Panc1 (cell line): ENCODE measurements around the gene ZBTB47. TPM values are rescaled to one million over a fixed set of nuclear protein-coding genes. Genes with fewer than 3 reads are reported as not detected.

Experiments
- ATAC-seq: fragments of 200-7000 bp; cut with Tn5 transposase; 2 replicates; pipeline ENCODE4 v1.9.1; 2020; ENCODE audit warnings: mild to moderate bottlenecking, moderate library complexity
- BruUV-seq: library from RNA; stranded (reverse); fragments of 400-500 nt; replicated peaks from 2 replicates; lab custom pipeline; 2021; lab: Mats Ljungman, UMichigan
- CTCF ChIA-PET: fragments of 300-600 bp; sonication (Branson Sonifier 250); formaldehyde crosslinking; loops from one replicate; lab custom pipeline; 2022; ENCODE audit warnings: antibody characterized with exemption; lab: Charles Lee
- POLR2A ChIA-PET: fragments of 300-600 bp; sonication (Branson Sonifier 250); formaldehyde crosslinking; loops from one replicate; lab custom pipeline; 2022; ENCODE audit warnings: antibody characterized with exemption; lab: Charles Lee
- DNase-seq: peaks from one replicate; pipeline ENCODE4 v3.0.0-alpha.2; 2010; ENCODE audit warnings: low read depth, low spot score
- H3K27ac ChIP-seq: 2 replicates; pipeline ENCODE4 v1.5.1; 2011; ENCODE audit warnings: mild to moderate bottlenecking, low read length, inconsistent platforms
- H3K27me3 ChIP-seq: fragments of 200-500 bp; sonication (Bioruptor generic); 2 replicates; pipeline ENCODE4 v1.6.0; 2014; ENCODE audit warnings: low read length, inconsistent platforms; ENCODE audit not compliant: control insufficient read depth, insufficient read depth
- H3K36me3 ChIP-seq: fragments of 200-500 bp; sonication (Bioruptor generic); 2 replicates; pipeline ENCODE4 v1.5.1; 2014; ENCODE audit warnings: inconsistent platforms, mild to moderate bottlenecking, low read length, moderate library complexity; ENCODE audit not compliant: control insufficient read depth, insufficient read depth
- H3K4me1 ChIP-seq: 2 replicates; pipeline ENCODE4 v1.5.1; 2011; ENCODE audit warnings: inconsistent platforms, mild to moderate bottlenecking, low read length, moderate library complexity; ENCODE audit not compliant: control insufficient read depth, insufficient read depth
- H3K4me3 ChIP-seq, 2 experiments: 2 replicates each; pipeline ENCODE4 v1.5.1; 2011 to 2012; ENCODE audit warnings: low read depth in 2 of 2, low read length in 2 of 2, mild to moderate bottlenecking in 2 of 2, inconsistent platforms in 1 of 2, moderate library complexity in 1 of 2
- H3K9me3 ChIP-seq: fragments of 200-500 bp; sonication (Bioruptor generic); 2 replicates; pipeline ENCODE4 v1.5.1; 2014; ENCODE audit warnings: low read depth, mild to moderate bottlenecking, inconsistent platforms, low read length, moderate library complexity; ENCODE audit not compliant: control insufficient read depth, insufficient read depth
- CTCF ChIP-seq: fragments of 450-650 bp; IDR thresholded peaks from 2 replicates; pipeline ENCODE4 v1.5.1; 2017; ENCODE audit warnings: mild to moderate bottlenecking
- POLR2AphosphoS5 ChIP-seq: IDR thresholded peaks from 2 replicates; pipeline ENCODE4 v1.6.1; 2012; ENCODE audit warnings: mild to moderate bottlenecking, low read depth, low read length, moderate library complexity
- SIN3A ChIP-seq: IDR thresholded peaks from 2 replicates; pipeline ENCODE4 v1.6.1; 2012; ENCODE audit warnings: low read depth, mild to moderate bottlenecking, low read length, moderate library complexity, borderline replicate concordance; ENCODE audit not compliant: insufficient read depth
- TCF7L2 ChIP-seq: IDR thresholded peaks from 2 replicates; pipeline ENCODE4 v1.6.1; 2011; ENCODE audit warnings: mild to moderate bottlenecking, low read depth, low read length, inconsistent platforms
- in situ Hi-C: cut with HindIII; loops from 2 replicates; pipeline ENCODE4 v1.10.0; 2016; ENCODE audit warnings: low sequenced_read_pairs, low pct_unique_long_range_greater_than_20kb
- intact Hi-C: fragments of 100-400 bp; cut with micrococcal nuclease; formaldehyde crosslinking; loops from one replicate; pipeline ENCODE4 v1.10.0; 2022; ENCODE audit not compliant: unreplicated experiment
- total RNA-seq: library from RNA; stranded (reverse); gene quantifications from one replicate; pipeline ENCODE4 v1.2.1, GENCODE V29; 2021; ENCODE audit not compliant: unreplicated experiment
- TF ChIP-seq, protein P1 (sequence below), 2 experiments: IDR thresholded peaks; 2 replicates each; pipeline ENCODE4 v1.6.1; 2011 to 2012; ENCODE audit warnings: low read depth in 2 of 2, control low read depth in 1 of 2, low read length in 1 of 2, mild to moderate bottlenecking in 1 of 2, moderate library complexity in 1 of 2; ENCODE audit not compliant: insufficient read depth in 1 of 2

Gene ZBTB47
- total RNA-seq, 1 experiment from 2014 or later = 3.6 TPM

DNA sequence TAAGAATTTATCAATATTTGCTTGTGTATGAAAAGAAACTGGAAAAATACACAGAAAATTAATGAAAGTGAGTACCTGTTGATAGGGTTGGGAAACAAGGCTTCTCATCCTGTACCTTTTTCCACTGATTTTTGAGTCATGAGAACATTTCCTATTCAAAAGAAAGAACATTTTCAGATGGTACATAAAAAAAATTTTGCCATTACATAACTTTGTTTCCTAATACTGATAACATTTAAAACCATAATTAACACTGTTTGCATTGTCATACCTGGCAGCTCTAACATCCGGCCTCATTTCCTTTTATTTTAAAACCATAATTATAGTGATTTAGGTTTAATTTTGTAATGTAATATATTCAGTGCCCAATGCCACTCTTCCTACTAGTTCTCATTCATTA is 41.3 kb upstream of the ZBTB47 start:
- ATAC-seq (no peak), DNase-seq (no peak)
- no TSS peak for BruUV-seq
- CTCF ChIA-PET = no interaction called here
- Histone ChIP-seq H3K4me1 (peaks cover 3% of the 10 kb centered on the region; the same call in 1 of the 2 replicates), H3K27ac (no peak overlapping the region), H3K9me3 (no peaks in the 10 kb centered on the region), H3K36me3 (no peaks in the 10 kb centered on the region; the same call in 1 of the 2 replicates), H3K4me3 (no peak overlapping the region), H3K27me3 (no peaks in the 10 kb centered on the region)
- in situ Hi-C loops = no loop called here
- no peak for TF ChIP-seq POLR2AphosphoS5
- TF ChIP-seq, protein P1, sequence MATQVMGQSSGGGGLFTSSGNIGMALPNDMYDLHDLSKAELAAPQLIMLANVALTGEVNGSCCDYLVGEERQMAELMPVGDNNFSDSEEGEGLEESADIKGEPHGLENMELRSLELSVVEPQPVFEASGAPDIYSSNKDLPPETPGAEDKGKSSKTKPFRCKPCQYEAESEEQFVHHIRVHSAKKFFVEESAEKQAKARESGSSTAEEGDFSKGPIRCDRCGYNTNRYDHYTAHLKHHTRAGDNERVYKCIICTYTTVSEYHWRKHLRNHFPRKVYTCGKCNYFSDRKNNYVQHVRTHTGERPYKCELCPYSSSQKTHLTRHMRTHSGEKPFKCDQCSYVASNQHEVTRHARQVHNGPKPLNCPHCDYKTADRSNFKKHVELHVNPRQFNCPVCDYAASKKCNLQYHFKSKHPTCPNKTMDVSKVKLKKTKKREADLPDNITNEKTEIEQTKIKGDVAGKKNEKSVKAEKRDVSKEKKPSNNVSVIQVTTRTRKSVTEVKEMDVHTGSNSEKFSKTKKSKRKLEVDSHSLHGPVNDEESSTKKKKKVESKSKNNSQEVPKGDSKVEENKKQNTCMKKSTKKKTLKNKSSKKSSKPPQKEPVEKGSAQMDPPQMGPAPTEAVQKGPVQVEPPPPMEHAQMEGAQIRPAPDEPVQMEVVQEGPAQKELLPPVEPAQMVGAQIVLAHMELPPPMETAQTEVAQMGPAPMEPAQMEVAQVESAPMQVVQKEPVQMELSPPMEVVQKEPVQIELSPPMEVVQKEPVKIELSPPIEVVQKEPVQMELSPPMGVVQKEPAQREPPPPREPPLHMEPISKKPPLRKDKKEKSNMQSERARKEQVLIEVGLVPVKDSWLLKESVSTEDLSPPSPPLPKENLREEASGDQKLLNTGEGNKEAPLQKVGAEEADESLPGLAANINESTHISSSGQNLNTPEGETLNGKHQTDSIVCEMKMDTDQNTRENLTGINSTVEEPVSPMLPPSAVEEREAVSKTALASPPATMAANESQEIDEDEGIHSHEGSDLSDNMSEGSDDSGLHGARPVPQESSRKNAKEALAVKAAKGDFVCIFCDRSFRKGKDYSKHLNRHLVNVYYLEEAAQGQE (IDR thresholded peaks at IDR 0.05; ENCODE audit: insufficient read depth in 1 of 2, low read depth in 2 of 2, low read length in 1 of 2) = no peak
- no peak for TF ChIP-seq TCF7L2
- no peak for TF ChIP-seq CTCF
- TF ChIP-seq SIN3A = no peak
- POLR2A ChIA-PET = interaction anchor here (0.7 kb wide), 1 partner anchor 9 kb away, joined by 3 read pairs; no protein-coding TSS in a partner anchor
- intact Hi-C loops = no loop called here

DNA sequence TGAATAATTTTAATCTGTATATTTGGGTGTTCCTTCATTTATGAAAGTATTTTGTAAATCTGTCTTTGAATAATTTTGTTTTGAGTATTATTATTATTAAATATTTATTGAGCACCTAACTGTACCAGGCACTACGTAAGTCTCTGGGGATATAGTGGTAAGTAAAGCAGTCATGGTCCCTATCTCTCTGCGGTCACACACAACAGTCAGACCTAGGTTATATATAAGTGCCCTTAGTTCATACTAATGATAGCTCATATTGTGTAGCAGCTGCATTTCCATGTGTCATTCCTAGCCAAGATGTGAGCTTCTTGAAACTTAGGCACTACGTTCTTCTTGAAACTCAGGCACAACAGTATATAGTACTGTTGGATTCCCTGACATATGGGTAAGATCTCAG is 40.6 kb upstream of the ZBTB47 start:
- BruUV-seq = no TSS peak
- in situ Hi-C loops (no loop called here), intact Hi-C loops (no loop called here)
- no peak overlapping the region for H3K4me3 ChIP-seq
- POLR2A ChIA-PET = interaction anchor here (0.7 kb wide), 1 partner anchor 10 kb away, joined by 3 read pairs; no protein-coding TSS in a partner anchor
- H3K36me3 ChIP-seq = peaks cover 2% of the 10 kb centered on the region; the same call in 1 of the 2 replicates
- H3K9me3 ChIP-seq = no peaks in the 10 kb centered on the region
- CTCF ChIA-PET = no interaction called here
- H3K4me1 ChIP-seq = peaks cover 3% of the 10 kb centered on the region; the same call in 1 of the 2 replicates
- no peaks in the 10 kb centered on the region for H3K27me3 ChIP-seq
- peak; percentile 53; the same call in 1 of the 2 replicates for ATAC-seq
- H3K27ac ChIP-seq = no peak overlapping the region
- DNase-seq = no peak
- no peak for TF ChIP-seq SIN3A
- TF ChIP-seq TCF7L2 = no peak
- no peak for TF ChIP-seq POLR2AphosphoS5
- no peak for TF ChIP-seq CTCF
